ENCODE measurements around the gene SAMD8.

The SAMD8 gene

GRCh38 chr10:75111365-75111906, at the start of gene SAMD8:
SAMD8 (plus strand) TSS chr10:75111656; CDS start chr10:75150529, 38,873 bp downstream.
- DNase-seq (ENCODE audit: low read depth in 1 of 2, low spot score in 1 of 2), result peak; percentile 90 to 92

GRCh38 chr10:75061709-75062505, 49.5 kb upstream of the SAMD8 start:
- DNase-seq (ENCODE audit: low read depth in 1 of 2, low spot score in 1 of 2), result no peak

GRCh38 chr10:75062506-75063299, 48.8 kb upstream of the SAMD8 start:
- no peak for DNase-seq (ENCODE audit: low read depth in 1 of 2, low spot score in 1 of 2)

- no peak for DNase-seq (ENCODE audit: low read depth in 1 of 2, low spot score in 1 of 2)
Observed at GRCh38 chr10:75063461-75064230, 47.8 kb upstream of the SAMD8 start.

- DNase-seq (ENCODE audit: low read depth in 1 of 2, low spot score in 1 of 2), result no peak
Observed at GRCh38 chr10:75065076-75065475, 46.4 kb upstream of the SAMD8 start.

- no peak for DNase-seq (ENCODE audit: low read depth in 1 of 2, low spot score in 1 of 2)
Observed at GRCh38 chr10:75066271-75066670, 45.2 kb upstream of the SAMD8 start.

GRCh38 chr10:75067272-75067671, 44.2 kb upstream of the SAMD8 start:
- DNase-seq (ENCODE audit: low read depth in 1 of 2, low spot score in 1 of 2), result no peak

GRCh38 chr10:75068523-75068922, 42.9 kb upstream of the SAMD8 start:
- DNase-seq (ENCODE audit: low read depth in 1 of 2, low spot score in 1 of 2), result no peak

GRCh38 chr10:75070476-75070875, 41.0 kb upstream of the SAMD8 start:
- no peak for DNase-seq (ENCODE audit: low read depth in 1 of 2, low spot score in 1 of 2)

- no peak for DNase-seq (ENCODE audit: low read depth in 1 of 2, low spot score in 1 of 2)
Observed at GRCh38 chr10:75070961-75071428, 40.5 kb upstream of the SAMD8 start.

- DNase-seq (ENCODE audit: low read depth in 1 of 2, low spot score in 1 of 2), result no peak
Observed at GRCh38 chr10:75071756-75072155, 39.7 kb upstream of the SAMD8 start.

GRCh38 chr10:75072727-75073126, 38.7 kb upstream of the SAMD8 start:
- no peak for DNase-seq (ENCODE audit: low read depth in 1 of 2, low spot score in 1 of 2)

GRCh38 chr10:75073442-75073841, 38.0 kb upstream of the SAMD8 start:
- no peak for DNase-seq (ENCODE audit: low read depth in 1 of 2, low spot score in 1 of 2)

- DNase-seq (ENCODE audit: low read depth in 1 of 2, low spot score in 1 of 2), result no peak
Observed at GRCh38 chr10:75074711-75075445, 36.6 kb upstream of the SAMD8 start.

- no peak for DNase-seq (ENCODE audit: low read depth in 1 of 2, low spot score in 1 of 2)
Observed at GRCh38 chr10:75076348-75076747, 35.1 kb upstream of the SAMD8 start.

- DNase-seq (ENCODE audit: low read depth in 1 of 2, low spot score in 1 of 2), result no peak
Observed at GRCh38 chr10:75079436-75080083, 31.9 kb upstream of the SAMD8 start.

GRCh38 chr10:75080554-75080953, 30.9 kb upstream of the SAMD8 start:
- DNase-seq (ENCODE audit: low read depth in 1 of 2, low spot score in 1 of 2), result no peak

GRCh38 chr10:75081379-75081778, 30.1 kb upstream of the SAMD8 start:
- DNase-seq (ENCODE audit: low read depth in 1 of 2, low spot score in 1 of 2), result no peak

GRCh38 chr10:75083972-75084833, 27.3 kb upstream of the SAMD8 start:
- DNase-seq (ENCODE audit: low read depth in 1 of 2, low spot score in 1 of 2), result no peak
